IPS-11a (cell line): ENCODE measurements around the gene DHX8.

Experiments used
- H3K4me3 ChIP-seq: one replicate; pipeline ENCODE4 v1.5.1; 2013; ENCODE audit warnings: low read depth, low read length, control low read depth

DHX8 gene

GRCh38 chr17:43546319-43547188 is 62.8 kb downstream of the DHX8 start, which contains the start of gene ETV4:
ETV4 (minus strand) TSS chr17:43546340; CDS start chr17:43545617, 723 bp downstream.
- H3K4me3 ChIP-seq, result peak within 1 kb of the TSS; percentile 82

- no peak overlapping the region for H3K4me3 ChIP-seq
Measured at GRCh38 chr17:43547189-43547550, 63.4 kb downstream of the DHX8 start.

GRCh38 chr17:43547659-43548256 is 64.0 kb downstream of the DHX8 start:
- no peak overlapping the region for H3K4me3 ChIP-seq

GRCh38 chr17:43548689-43549379 is 65.1 kb downstream of the DHX8 start:
- no peak overlapping the region for H3K4me3 ChIP-seq

- no peak overlapping the region for H3K4me3 ChIP-seq
Measured at GRCh38 chr17:43549496-43549895, 65.7 kb downstream of the DHX8 start.

- H3K4me3 ChIP-seq, result no peak overlapping the region
Measured at GRCh38 chr17:43550754-43551153, 67.0 kb downstream of the DHX8 start.

- no peak overlapping the region for H3K4me3 ChIP-seq
Measured at GRCh38 chr17:43552229-43552837, 68.6 kb downstream of the DHX8 start.

- no peak overlapping the region for H3K4me3 ChIP-seq
Measured at GRCh38 chr17:43553573-43553972, 69.8 kb downstream of the DHX8 start.

- H3K4me3 ChIP-seq, result no peak overlapping the region
Measured at GRCh38 chr17:43554857-43555256, 71.1 kb downstream of the DHX8 start.

- no peak overlapping the region for H3K4me3 ChIP-seq
Measured at GRCh38 chr17:43556292-43556691, 72.5 kb downstream of the DHX8 start.

- no peak overlapping the region for H3K4me3 ChIP-seq
Measured at GRCh38 chr17:43558805-43559160, 75.0 kb downstream of the DHX8 start.

GRCh38 chr17:43559161-43559816 is 75.5 kb downstream of the DHX8 start:
- no peak overlapping the region for H3K4me3 ChIP-seq

GRCh38 chr17:43560461-43561427 is 77.0 kb downstream of the DHX8 start:
- H3K4me3 ChIP-seq, result no peak overlapping the region

- H3K4me3 ChIP-seq, result no peak overlapping the region
Measured at GRCh38 chr17:43562679-43563599, 79.2 kb downstream of the DHX8 start.

GRCh38 chr17:43563600-43564594 is 80.1 kb downstream of the DHX8 start:
- H3K4me3 ChIP-seq, result no peak overlapping the region

- no peak overlapping the region for H3K4me3 ChIP-seq
Measured at GRCh38 chr17:43568506-43569082, 84.8 kb downstream of the DHX8 start.

GRCh38 chr17:43570518-43570928 is 86.7 kb downstream of the DHX8 start:
- no peak overlapping the region for H3K4me3 ChIP-seq
